Astrocyte of the cerebellum (primary cell): Measurements from ENCODE around the gene PRKAR1B.
"Not testable (repeated sequence)": the region's sequence is repeated elsewhere in the genome, so short reads cannot be mapped to it uniquely, and the experiment has no call there.

Experiments
- DNase-seq: peaks from one replicate; pipeline ENCODE4 v3.0.0-alpha.2; 2011; ENCODE audit warnings: low read depth
- H3K4me3 ChIP-seq: 2 replicates; pipeline ENCODE4 v1.5.1; 2011; ENCODE audit warnings: mild to moderate bottlenecking, low read depth, low read length, moderate library complexity
- in situ Hi-C: cut with HindIII; loops from 2 replicates; pipeline ENCODE4 v1.10.0; 2017; ENCODE audit warnings: low sequenced_read_pairs
- TF ChIP-seq, protein P1 (sequence below): IDR thresholded peaks from 2 replicates; pipeline ENCODE4 v1.5.1; 2012; ENCODE audit warnings: low read length, low read depth, moderate library complexity, mild to moderate bottlenecking; ENCODE audit errors: missing control alignments

The PRKAR1B gene

DNA sequence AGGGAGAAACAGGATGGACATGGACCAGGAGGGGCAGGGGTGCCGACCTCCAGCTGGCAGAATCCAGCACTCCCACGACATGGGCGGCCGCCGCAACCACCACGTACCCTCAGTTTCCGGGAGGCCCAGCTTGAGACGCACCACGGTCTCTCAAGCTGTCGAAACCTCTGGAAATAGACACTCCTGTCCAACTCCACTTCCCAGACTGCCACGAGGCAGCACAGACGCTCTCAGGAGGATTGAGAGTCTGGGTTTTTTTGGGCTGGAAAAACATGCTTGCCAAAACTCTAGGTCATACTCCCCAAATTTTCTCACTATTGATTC, 169.6 kb downstream of the PRKAR1B start:
- no peak for DNase-seq
- no peak overlapping the region for H3K4me3 ChIP-seq
- in situ Hi-C loops: no loop called here
- TF ChIP-seq, protein P1, sequence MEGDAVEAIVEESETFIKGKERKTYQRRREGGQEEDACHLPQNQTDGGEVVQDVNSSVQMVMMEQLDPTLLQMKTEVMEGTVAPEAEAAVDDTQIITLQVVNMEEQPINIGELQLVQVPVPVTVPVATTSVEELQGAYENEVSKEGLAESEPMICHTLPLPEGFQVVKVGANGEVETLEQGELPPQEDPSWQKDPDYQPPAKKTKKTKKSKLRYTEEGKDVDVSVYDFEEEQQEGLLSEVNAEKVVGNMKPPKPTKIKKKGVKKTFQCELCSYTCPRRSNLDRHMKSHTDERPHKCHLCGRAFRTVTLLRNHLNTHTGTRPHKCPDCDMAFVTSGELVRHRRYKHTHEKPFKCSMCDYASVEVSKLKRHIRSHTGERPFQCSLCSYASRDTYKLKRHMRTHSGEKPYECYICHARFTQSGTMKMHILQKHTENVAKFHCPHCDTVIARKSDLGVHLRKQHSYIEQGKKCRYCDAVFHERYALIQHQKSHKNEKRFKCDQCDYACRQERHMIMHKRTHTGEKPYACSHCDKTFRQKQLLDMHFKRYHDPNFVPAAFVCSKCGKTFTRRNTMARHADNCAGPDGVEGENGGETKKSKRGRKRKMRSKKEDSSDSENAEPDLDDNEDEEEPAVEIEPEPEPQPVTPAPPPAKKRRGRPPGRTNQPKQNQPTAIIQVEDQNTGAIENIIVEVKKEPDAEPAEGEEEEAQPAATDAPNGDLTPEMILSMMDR: no peak

DNA sequence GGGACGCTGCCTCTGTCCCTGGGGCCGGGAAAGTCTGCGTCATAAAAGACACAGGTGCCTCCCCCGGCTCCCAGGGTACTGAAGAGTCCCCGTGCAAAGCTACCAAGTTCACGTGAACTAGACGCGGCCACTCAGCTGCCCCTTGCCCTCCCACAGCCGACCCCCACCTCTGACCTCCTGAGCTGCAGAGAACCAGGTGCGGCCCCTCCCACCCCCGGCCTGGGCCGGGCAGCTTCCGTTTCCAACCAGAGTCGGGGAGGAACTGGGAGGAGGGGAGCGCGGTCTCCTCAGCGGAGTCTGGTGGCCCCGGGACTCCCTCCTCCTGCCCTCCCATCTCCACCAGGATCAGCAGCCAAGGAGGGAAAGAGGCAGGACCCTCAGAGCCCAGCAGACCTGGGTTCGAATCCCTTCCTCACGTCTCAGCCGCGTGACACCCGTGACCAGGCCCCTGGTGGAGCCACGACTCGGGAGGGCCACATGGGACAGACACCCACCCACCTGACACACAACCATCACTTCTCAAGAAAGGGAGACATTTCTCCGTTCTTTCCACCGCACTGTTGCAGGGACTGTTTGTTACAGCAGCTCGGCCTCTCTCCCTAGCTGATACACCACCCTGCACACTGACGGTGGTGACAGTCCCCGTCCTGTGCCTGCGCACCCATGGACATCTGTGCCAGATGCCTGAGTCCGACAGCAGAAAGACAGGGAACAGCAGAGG, 170.1 kb downstream of the PRKAR1B start:
- TF ChIP-seq, protein P1: no peak
- no peak for DNase-seq
- H3K4me3 ChIP-seq: no peak overlapping the region
- in situ Hi-C loops: no loop called here

DNA sequence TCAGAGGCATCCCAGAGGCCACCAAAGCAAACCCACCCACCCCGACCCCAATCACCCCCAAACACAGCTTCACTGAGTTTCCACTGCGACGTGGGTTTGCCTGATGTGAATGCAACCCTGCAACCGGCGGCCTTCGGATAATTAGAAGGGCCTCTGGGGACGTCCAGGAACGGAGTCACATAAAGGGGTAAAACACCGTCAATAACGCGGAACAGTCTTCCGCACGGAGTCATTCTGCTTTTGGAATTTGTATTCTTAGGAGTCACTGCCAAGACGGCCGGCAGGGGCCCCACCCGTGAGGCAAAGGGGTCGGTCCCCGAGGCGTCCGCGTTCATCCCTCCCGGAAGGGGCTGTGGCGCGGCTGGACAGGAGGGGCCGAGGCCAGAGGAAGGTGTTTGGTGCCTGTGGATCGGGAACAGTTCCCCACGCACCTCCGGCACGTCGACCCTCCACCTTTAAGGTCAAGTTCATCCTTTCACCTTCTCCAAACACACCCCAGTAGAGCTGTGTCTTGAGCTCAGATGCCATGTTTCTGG, 170.7 kb downstream of the PRKAR1B start:
- no peak for DNase-seq
- TF ChIP-seq, protein P1: no peak
- in situ Hi-C loops: no loop called here
- no peak overlapping the region for H3K4me3 ChIP-seq

DNA sequence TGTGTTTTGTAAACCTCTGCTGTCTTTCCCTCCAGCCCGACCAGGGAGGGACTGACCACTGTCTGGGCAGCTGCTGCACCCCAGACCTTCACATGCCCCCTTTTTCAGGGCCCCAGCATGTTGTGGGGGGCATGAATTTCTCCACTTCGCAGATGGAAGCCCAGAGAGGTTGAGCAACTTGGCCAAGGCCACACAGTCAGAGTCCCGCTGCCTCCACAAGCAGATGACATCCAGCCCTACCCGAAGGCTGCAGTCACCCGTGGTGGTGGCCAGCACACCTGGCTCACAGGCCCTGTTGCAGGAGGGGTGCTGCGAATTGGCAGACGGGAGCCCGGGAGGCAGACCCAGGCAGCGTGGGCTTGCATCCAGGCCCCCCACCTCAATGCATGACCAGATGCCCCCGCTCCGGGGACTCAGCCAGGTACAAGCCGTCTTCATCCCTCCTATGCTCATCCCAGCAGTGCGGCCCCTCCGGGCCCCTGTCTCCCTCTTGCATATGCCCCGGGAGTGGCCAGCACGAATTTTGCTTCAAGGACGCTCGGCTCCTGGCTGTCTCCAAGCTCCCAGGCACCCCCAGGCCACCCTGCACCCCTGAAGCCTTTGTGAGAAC, 171.4 kb downstream of the PRKAR1B start:
- in situ Hi-C loops: no loop called here
- TF ChIP-seq, protein P1: no peak
- no peak for DNase-seq
- no peak overlapping the region for H3K4me3 ChIP-seq

GRCh38 chr7:553636-554111, 173.4 kb downstream of the PRKAR1B start:
- in situ Hi-C loops: no loop called here
- H3K4me3 ChIP-seq: no peak overlapping the region
- TF ChIP-seq, protein P1: no peak
- DNase-seq: no peak

GRCh38 chr7:552868-553635, 174.0 kb downstream of the PRKAR1B start:
- no peak overlapping the region for H3K4me3 ChIP-seq
- DNase-seq: no peak
- in situ Hi-C loops: no loop called here
- TF ChIP-seq, protein P1: no peak

- DNase-seq, in situ Hi-C loops, H3K4me3 ChIP-seq: not testable (repeated sequence)
These were observed 174.8 kb downstream of the PRKAR1B start for GRCh38 chr7:552151-552867.

DNA sequence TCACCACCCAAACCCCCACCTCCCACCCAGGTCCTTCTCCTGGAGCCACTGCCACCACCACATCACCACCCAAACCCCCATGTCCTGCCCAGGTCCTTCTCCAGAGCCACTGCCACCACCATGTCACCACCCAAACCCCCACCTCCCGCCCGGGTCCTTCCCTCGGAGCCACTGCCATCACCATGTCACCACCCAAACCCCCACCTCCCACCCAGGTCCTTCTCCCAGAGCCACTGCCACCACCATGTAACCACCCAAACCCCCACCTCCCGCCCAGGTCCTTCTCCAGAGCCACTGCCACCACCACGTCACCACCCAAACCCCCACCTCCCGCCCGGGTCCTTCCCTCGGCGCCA, 175.5 kb downstream of the PRKAR1B start:
- in situ Hi-C loops, DNase-seq: not testable (repeated sequence)

More for the DNA sequence above, 175.5 kb downstream of the PRKAR1B start:
- not testable (repeated sequence) for H3K4me3 ChIP-seq
